Colonic mucosa (tissue), 4 donors: Measurements from ENCODE around the gene UPK2. TPM values are rescaled to one million over a fixed set of nuclear protein-coding genes. Genes with fewer than 3 reads are reported as not detected.

ENCODE experiments used
- DNase-seq: peaks from one replicate; pipeline ENCODE4 v3.0.0-alpha.2; 2020
- H3K27ac ChIP-seq: fragments of 200-600 bp; one replicate; pipeline ENCODE4 v1.8.0; 2021
- H3K27me3 ChIP-seq: fragments of 200-600 bp; one replicate; pipeline ENCODE4 v1.8.0; 2021
- H3K36me3 ChIP-seq: fragments of 200-600 bp; one replicate; pipeline ENCODE4 v1.8.0; 2021
- H3K4me1 ChIP-seq: fragments of 200-600 bp; one replicate; pipeline ENCODE4 v1.8.0; 2021; ENCODE audit warnings: mild to moderate bottlenecking
- H3K4me3 ChIP-seq: fragments of 200-600 bp; one replicate; pipeline ENCODE4 v1.8.0; 2021
- H3K9ac ChIP-seq, 2 donors: one replicate each; pipeline ENCODE4 v1.7.0; 2013; ENCODE audit warnings: control low read depth in 2 of 2, low read depth in 2 of 2, low read length in 2 of 2
- H3K9me3 ChIP-seq: fragments of 200-600 bp; one replicate; pipeline ENCODE4 v1.8.0; 2021
- CTCF ChIP-seq: fragments of 200-600 bp; IDR thresholded peaks from one replicate; pipeline ENCODE4 v1.8.0; 2022; ENCODE audit warnings: antibody characterized with exemption, mild to moderate bottlenecking
- intact Hi-C: fragments of 100-400 bp; cut with DNase I; formaldehyde crosslinking; loops from one replicate; pipeline ENCODE4 v1.14.1; 2022
- total RNA-seq, 2 donors: library from RNA; stranded (reverse); fragmentation: NEBNext Ultra II Directional in 1 of 2; extraction: Animal tissue kit (Norgen Biotek cat#: 25700) in 1 of 2; gene quantifications; one replicate each; pipeline ENCODE4 v1.2.1, GENCODE V29; 2021
- donor health status: healthy.
- donor health status: DM: no; HTN: no; CAD: no.
- donor health status: DM: no; HTN: no; CAD: no.

Gene UPK2
- total RNA-seq, 2 donors from 2014 or later = not detected

GRCh38 chr11:118909619-118910308 is 46.3 kb upstream of the UPK2 start:
- no peaks in the 10 kb centered on the region for H3K36me3 ChIP-seq

GRCh38 chr11:118910309-118911112 is 45.6 kb upstream of the UPK2 start:
- TF ChIP-seq CTCF = no peak
- peak overlapping the region; percentile 17 for H3K4me3 ChIP-seq
- peak overlapping the region; percentile 55 to 75 for H3K9ac ChIP-seq
- H3K4me1 ChIP-seq = peaks cover 53% of the 10 kb centered on the region
- H3K27me3 ChIP-seq = no peaks in the 10 kb centered on the region
- DNase-seq = no peak
- intact Hi-C loops = no loop called here
- peak overlapping the region; percentile 100 for H3K27ac ChIP-seq
- no peaks in the 10 kb centered on the region for H3K9me3 ChIP-seq
- no peaks in the 10 kb centered on the region for H3K36me3 ChIP-seq

More at GRCh38 chr11:118909619-118910308, 46.3 kb upstream of the UPK2 start:
- Histone ChIP-seq H3K4me1 (peaks cover 46% of the 10 kb centered on the region), H3K27ac (peak overlapping the region; percentile 100), H3K27me3 (no peaks in the 10 kb centered on the region), H3K4me3 (peak overlapping the region; percentile 17), H3K9ac (peak overlapping the region; percentile 55 to 72), H3K9me3 (no peaks in the 10 kb centered on the region)
- no peak for DNase-seq
- intact Hi-C loops = loop anchor here (10.0 kb wide), 1 partner anchor 215 kb away; no protein-coding TSS in a partner anchor
- no peak for TF ChIP-seq CTCF

- Histone ChIP-seq H3K4me1 (peaks cover 54% of the 10 kb centered on the region), H3K4me3 (peak overlapping the region; percentile 17), H3K9me3 (no peaks in the 10 kb centered on the region), H3K27me3 (no peaks in the 10 kb centered on the region), H3K27ac (peak overlapping the region; percentile 100), H3K36me3 (no peaks in the 10 kb centered on the region), H3K9ac (peak overlapping the region; percentile 31 to 75)
- intact Hi-C loops = no loop called here
- no peak for TF ChIP-seq CTCF
- DNase-seq = peak; percentile 77
Measured at GRCh38 chr11:118911113-118911879, 44.8 kb upstream of the UPK2 start.

- Histone ChIP-seq H3K27ac (peak overlapping the region; percentile 100), H3K36me3 (no peaks in the 10 kb centered on the region), H3K9me3 (no peaks in the 10 kb centered on the region), H3K9ac (peak overlapping the region; percentile 60 to 75), H3K27me3 (no peaks in the 10 kb centered on the region), H3K4me3 (no peak overlapping the region), H3K4me1 (peaks cover 60% of the 10 kb centered on the region)
- DNase-seq = peak; percentile 90
- intact Hi-C loops = no loop called here
- no peak for TF ChIP-seq CTCF
Measured at GRCh38 chr11:118911880-118912741, 44.0 kb upstream of the UPK2 start.
